IMR-90 (cell line): ENCODE results near the gene FLRT1. TPM values are rescaled to one million over a fixed set of nuclear protein-coding genes. Genes with fewer than 3 reads are reported as not detected.

Source experiments
- ATAC-seq: fragments of 200-7000 bp; cut with Tn5 transposase; 2 replicates; pipeline ENCODE4 v1.9.1; 2020; ENCODE audit warnings: low read depth, mild to moderate bottlenecking, moderate library complexity
- BruUV-seq: library from RNA; stranded (reverse); fragments of 400-500 nt; replicated peaks from 2 replicates; lab custom pipeline; 2021; lab: Mats Ljungman, UMichigan
- CTCF ChIA-PET: fragments of 300-600 bp; formaldehyde crosslinking; extraction: SDS; loops from one replicate; lab custom pipeline; 2021; ENCODE audit warnings: antibody characterized with exemption; lab: Yijun Ruan, JAX
- POLR2A ChIA-PET: fragments of 300-600 bp; sonication (Branson Sonifier 250); formaldehyde crosslinking; loops from one replicate; lab custom pipeline; 2022; ENCODE audit warnings: antibody characterized with exemption; ENCODE audit not compliant: unreplicated experiment; lab: Charles Lee
- DNase-seq: peaks from one replicate; pipeline ENCODE4 v3.0.0; 2013
- H2AFZ ChIP-seq: replicated peaks from 2 replicates; pipeline ENCODE3; 2013; ENCODE audit warnings: low read length, mild to moderate bottlenecking; ENCODE audit not compliant: poor library complexity
- H2AK5ac ChIP-seq: 2 replicates; pipeline ENCODE4 v1.6.1; 2013; ENCODE audit warnings: low read depth, low read length, inconsistent platforms
- H2AK9ac ChIP-seq: replicated peaks from 2 replicates; pipeline ENCODE3; 2013; ENCODE audit warnings: mild to moderate bottlenecking, low read depth, low read length, moderate library complexity; ENCODE audit not compliant: poor library complexity
- H2BK120ac ChIP-seq: 2 replicates; pipeline ENCODE4 v1.6.1; 2013; ENCODE audit warnings: low read depth, low read length, inconsistent platforms
- H2BK15ac ChIP-seq: 3 replicates; pipeline ENCODE4 v1.6.1; 2013; ENCODE audit warnings: low read depth, low read length, inconsistent platforms
- H2BK20ac ChIP-seq: 2 replicates; pipeline ENCODE4 v1.6.1; 2013; ENCODE audit warnings: low read depth, mild to moderate bottlenecking, inconsistent platforms, low read length, moderate library complexity
- H2BK5ac ChIP-seq: 2 replicates; pipeline ENCODE4 v1.6.1; 2013; ENCODE audit warnings: mild to moderate bottlenecking, low read depth, low read length, inconsistent platforms; ENCODE audit not compliant: poor library complexity, severe bottlenecking
- H3K14ac ChIP-seq: replicated peaks from 2 replicates; pipeline ENCODE4 v1.6.1; 2013; ENCODE audit warnings: low read depth, low read length, inconsistent platforms
- H3K18ac ChIP-seq: 2 replicates; pipeline ENCODE4 v1.6.1; 2013; ENCODE audit warnings: low read depth, low read length, control low read depth
- H3K23ac ChIP-seq: 2 replicates; pipeline ENCODE4 v1.6.1; 2013; ENCODE audit warnings: low read depth, low read length, inconsistent platforms
- H3K27ac ChIP-seq: 2 replicates; pipeline ENCODE4 v1.5.1; 2013; ENCODE audit warnings: mild to moderate bottlenecking, control low read depth, low read length; ENCODE audit not compliant: insufficient read depth
- H3K27me3 ChIP-seq: 2 replicates; pipeline ENCODE4 v1.6.1; 2013; ENCODE audit warnings: low read length; ENCODE audit not compliant: control insufficient read depth, insufficient read depth
- H3K36me3 ChIP-seq: 2 replicates; pipeline ENCODE4 v1.6.1; 2013; ENCODE audit warnings: low read length, mixed read lengths; ENCODE audit not compliant: control insufficient read depth, insufficient read depth
- H3K4ac ChIP-seq: 2 replicates; pipeline ENCODE4 v1.6.1; 2013; ENCODE audit warnings: low read depth, low read length, inconsistent platforms
- H3K4me1 ChIP-seq: 2 replicates; pipeline ENCODE4 v1.6.1; 2013; ENCODE audit warnings: low read length, mixed read lengths; ENCODE audit not compliant: control insufficient read depth, insufficient read depth
- H3K4me2 ChIP-seq: 2 replicates; pipeline ENCODE4 v1.6.1; 2013; ENCODE audit warnings: low read depth, mild to moderate bottlenecking, control low read depth, low read length, moderate library complexity
- H3K4me3 ChIP-seq: 2 replicates; pipeline ENCODE4 v1.5.1; 2013; ENCODE audit warnings: low read depth, mild to moderate bottlenecking, control low read depth, low read length, moderate library complexity; ENCODE audit not compliant: insufficient read depth
- H3K56ac ChIP-seq: 2 replicates; pipeline ENCODE4 v1.6.1; 2013; ENCODE audit warnings: low read length, inconsistent platforms; ENCODE audit not compliant: insufficient read depth; ENCODE audit errors: extremely low read depth
- H3K79me1 ChIP-seq, 2 experiments: 2 replicates each; pipeline ENCODE4 v1.6.1; 2013; ENCODE audit warnings: low read length in 2 of 2, inconsistent platforms in 1 of 2, low read depth in 1 of 2
- H3K9ac ChIP-seq: 2 replicates; pipeline ENCODE4 v1.6.1; 2013; ENCODE audit warnings: low read depth, low read length, control low read depth
- H3K9me1 ChIP-seq: 2 replicates; pipeline ENCODE4 v1.6.1; 2013; ENCODE audit warnings: low read length, inconsistent platforms; ENCODE audit not compliant: insufficient read depth
- H3K9me3 ChIP-seq: 2 replicates; pipeline ENCODE4 v1.6.1; 2013; ENCODE audit warnings: low read length; ENCODE audit not compliant: control insufficient read depth, insufficient read depth
- H4K20me1 ChIP-seq: 2 replicates; pipeline ENCODE4 v1.6.1; 2013; ENCODE audit warnings: low read length, inconsistent platforms; ENCODE audit not compliant: insufficient read depth
- H4K5ac ChIP-seq: 2 replicates; pipeline ENCODE4 v1.6.1; 2013; ENCODE audit warnings: mild to moderate bottlenecking, low read depth, low read length, control low read depth
- H4K8ac ChIP-seq, 2 experiments: 2 replicates each; pipeline ENCODE4 v1.6.1; 2013; ENCODE audit warnings: low read depth in 2 of 2, low read length in 2 of 2, control low read depth in 1 of 2, inconsistent platforms in 1 of 2
- H4K91ac ChIP-seq: 2 replicates; pipeline ENCODE4 v1.6.1; 2013; ENCODE audit warnings: low read depth, low read length, inconsistent platforms; ENCODE audit not compliant: insufficient read depth
- BHLHE40 ChIP-seq: fragments of 150-350 bp; IDR thresholded peaks from 2 replicates; pipeline ENCODE4 v1.6.1; 2016; ENCODE audit warnings: mild to moderate bottlenecking, low read depth, low read length
- CEBPB ChIP-seq: IDR thresholded peaks from 2 replicates; pipeline ENCODE4 v1.6.1; 2012; ENCODE audit warnings: low read depth, low read length, improper control_type of control experiment
- CHD1 ChIP-seq: IDR thresholded peaks from 2 replicates; pipeline ENCODE4 v1.6.1; 2012; ENCODE audit warnings: low read depth, low read length, improper control_type of control experiment
- FOS ChIP-seq: fragments of 150-350 bp; IDR thresholded peaks from 2 replicates; pipeline ENCODE4 v1.6.1; 2016; ENCODE audit warnings: low read depth, low read length
- MAZ ChIP-seq: IDR thresholded peaks from 2 replicates; pipeline ENCODE4 v1.6.1; 2012; ENCODE audit warnings: low read depth, mild to moderate bottlenecking, low read length, improper control_type of control experiment, moderate library complexity, borderline replicate concordance
- MXI1 ChIP-seq: IDR thresholded peaks from 2 replicates; pipeline ENCODE4 v1.6.1; 2012; ENCODE audit warnings: low read depth, mild to moderate bottlenecking, low read length, moderate library complexity, borderline replicate concordance
- POLR2A ChIP-seq: IDR thresholded peaks from 2 replicates; pipeline ENCODE4 v1.6.1; 2012; ENCODE audit warnings: mild to moderate bottlenecking, low read depth, low read length
- RAD21 ChIP-seq: IDR thresholded peaks from 2 replicates; pipeline ENCODE4 v1.6.1; 2012; ENCODE audit warnings: low read length, improper control_type of control experiment
- SMC3 ChIP-seq: fragments of 150-350 bp; IDR thresholded peaks from 2 replicates; pipeline ENCODE4 v1.6.1; 2016; ENCODE audit warnings: low read depth, mild to moderate bottlenecking, antibody characterized with exemption, low read length, moderate library complexity
- WGBS, 2 experiments: methylation state at CpG; one replicate each; pipeline versions ENCODE4 v1.1.5 to v1.1.7; 2013; ENCODE audit warnings: missing lambda C conversion rate in 2 of 2; ENCODE audit not compliant: insufficient read length in 1 of 2; ENCODE audit errors: extremely low coverage in 2 of 2; 5-methylcytosine and 5-hydroxymethylcytosine counted together
- dilution Hi-C: fragments of 300-500 bp; cut with HindIII; formaldehyde crosslinking; loops from one replicate; pipeline ENCODE4 v1.14.3; 2018; ENCODE audit warnings: low sequenced_read_pairs; ENCODE audit not compliant: unreplicated experiment
- in situ Hi-C: fragments of 300-500 bp; cut with MboI; formaldehyde crosslinking; loops from 3 replicates; pipeline ENCODE4 v1.14.3; 2019; ENCODE audit warnings: low sequenced_read_pairs, inconsistent platforms, mixed read lengths
- intact Hi-C: fragments of 100-400 bp; cut with micrococcal nuclease; formaldehyde crosslinking; loops from 2 replicates; pipeline ENCODE4 v1.10.0; 2022
- polyA plus RNA-seq, 3 experiments: library from polyadenylated mRNA; depleted of rRNA; stranded (reverse); fragments of >200 nt; gene quantifications; 2 replicates each; pipeline ENCODE4 v1.2.3, GENCODE V29; 2012; ENCODE audit warnings: low replicate concordance in 1 of 3
- total RNA-seq: library from RNA; depleted of rRNA; stranded (reverse); fragments of >200 nt; gene quantifications from 2 replicates; pipeline ENCODE4 v1.2.3, GENCODE V29; 2012
- TF ChIP-seq, protein P1 (sequence below): conservative IDR thresholded peaks from 2 replicates; pipeline ENCODE4 v1.5.1; 2012; ENCODE audit warnings: mild to moderate bottlenecking, low read depth, low read length, improper control_type of control experiment
- TF ChIP-seq, protein P2 (sequence below): fragments of 150-350 bp; IDR thresholded peaks from 2 replicates; pipeline ENCODE4 v1.6.1; 2016; ENCODE audit warnings: low read depth, mild to moderate bottlenecking, low read length, moderate library complexity, borderline replicate concordance

FLRT1 gene
- total and polyA plus RNA-seq, 2 of the 4 experiments (the other 2 are of a cell fraction), result under 0.01 to 0.07 TPM

DNA sequence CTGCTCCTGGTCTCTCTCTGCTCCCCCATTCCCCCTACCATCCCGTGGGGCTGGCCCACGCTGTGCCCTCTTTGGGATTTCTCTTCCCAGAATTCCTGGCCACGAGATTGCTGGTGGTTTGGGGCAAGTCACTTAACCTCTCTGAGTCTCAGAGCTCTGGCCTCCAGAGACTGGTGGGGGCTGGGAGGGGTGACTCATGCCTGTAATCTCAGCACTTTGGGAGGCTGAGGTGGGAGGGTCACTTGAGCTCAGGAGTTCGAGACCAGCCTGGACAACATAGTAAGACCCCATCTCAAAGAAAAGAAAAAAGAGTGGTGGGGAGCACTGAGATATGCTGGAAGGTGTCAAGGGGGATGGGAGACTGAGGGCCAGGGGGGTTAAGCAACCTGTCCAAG, 31.1 kb upstream of the FLRT1 start:
- WGBS, 2 experiments, result no CpG with 5 or more reads among the region's 4 CpGs
- Histone ChIP-seq H3K4me2 (no peak overlapping the region), H4K91ac (no peak overlapping the region), H3K79me1 (peaks cover 0 to 4% of the 10 kb centered on the region in 2 experiments; a peak in 1 of 4 replicates), H4K5ac (no peak overlapping the region), H3K9ac (no peak overlapping the region), H3K27me3 (no peaks in the 10 kb centered on the region), H4K8ac (no peak overlapping the region), H2AK5ac (no peak overlapping the region), H4K20me1 (peaks cover 5% of the 10 kb centered on the region), H2AK9ac (peak overlapping the region; percentile 52), H3K18ac (no peak overlapping the region), H3K36me3 (no peaks in the 10 kb centered on the region), H3K27ac (no peak overlapping the region), H2BK5ac (no peak overlapping the region), H3K14ac (no peak overlapping the region), H3K9me3 (no peaks in the 10 kb centered on the region), H3K4me1 (peaks cover 11% of the 10 kb centered on the region), H2BK15ac (no peak overlapping the region), H2BK120ac (no peak overlapping the region), H3K4ac (no peak overlapping the region), H3K4me3 (no peak overlapping the region), H3K9me1 (0 out of 2 replicates have a peak, but pooled peaks cover 3% of the 10 kb centered on the region), H2AFZ (no peak overlapping the region), H3K23ac (no peak overlapping the region), H3K56ac (no peak overlapping the region), H2BK20ac (no peak overlapping the region)
- intact Hi-C loops (loop anchor here (1.0 to 10.0 kb wide), 2 partner anchors 144 to 300 kb away; partner anchors contain the start of genes CATSPERZ and ESRRA), in situ Hi-C loops (no loop called here), dilution Hi-C loops (no loop called here)
- BruUV-seq, result no TSS peak
- ChIA-PET CTCF (no interaction called here), POLR2A (no interaction called here)
- TF ChIP-seq, protein P1, sequence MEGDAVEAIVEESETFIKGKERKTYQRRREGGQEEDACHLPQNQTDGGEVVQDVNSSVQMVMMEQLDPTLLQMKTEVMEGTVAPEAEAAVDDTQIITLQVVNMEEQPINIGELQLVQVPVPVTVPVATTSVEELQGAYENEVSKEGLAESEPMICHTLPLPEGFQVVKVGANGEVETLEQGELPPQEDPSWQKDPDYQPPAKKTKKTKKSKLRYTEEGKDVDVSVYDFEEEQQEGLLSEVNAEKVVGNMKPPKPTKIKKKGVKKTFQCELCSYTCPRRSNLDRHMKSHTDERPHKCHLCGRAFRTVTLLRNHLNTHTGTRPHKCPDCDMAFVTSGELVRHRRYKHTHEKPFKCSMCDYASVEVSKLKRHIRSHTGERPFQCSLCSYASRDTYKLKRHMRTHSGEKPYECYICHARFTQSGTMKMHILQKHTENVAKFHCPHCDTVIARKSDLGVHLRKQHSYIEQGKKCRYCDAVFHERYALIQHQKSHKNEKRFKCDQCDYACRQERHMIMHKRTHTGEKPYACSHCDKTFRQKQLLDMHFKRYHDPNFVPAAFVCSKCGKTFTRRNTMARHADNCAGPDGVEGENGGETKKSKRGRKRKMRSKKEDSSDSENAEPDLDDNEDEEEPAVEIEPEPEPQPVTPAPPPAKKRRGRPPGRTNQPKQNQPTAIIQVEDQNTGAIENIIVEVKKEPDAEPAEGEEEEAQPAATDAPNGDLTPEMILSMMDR, result no peak
- TF ChIP-seq POLR2A (no peak), SMC3 (no peak), RAD21 (no peak), FOS (no peak), MAZ (no peak), MXI1 (no peak), BHLHE40 (no peak), CHD1 (no peak), CEBPB (no peak)
- TF ChIP-seq, protein P2, sequence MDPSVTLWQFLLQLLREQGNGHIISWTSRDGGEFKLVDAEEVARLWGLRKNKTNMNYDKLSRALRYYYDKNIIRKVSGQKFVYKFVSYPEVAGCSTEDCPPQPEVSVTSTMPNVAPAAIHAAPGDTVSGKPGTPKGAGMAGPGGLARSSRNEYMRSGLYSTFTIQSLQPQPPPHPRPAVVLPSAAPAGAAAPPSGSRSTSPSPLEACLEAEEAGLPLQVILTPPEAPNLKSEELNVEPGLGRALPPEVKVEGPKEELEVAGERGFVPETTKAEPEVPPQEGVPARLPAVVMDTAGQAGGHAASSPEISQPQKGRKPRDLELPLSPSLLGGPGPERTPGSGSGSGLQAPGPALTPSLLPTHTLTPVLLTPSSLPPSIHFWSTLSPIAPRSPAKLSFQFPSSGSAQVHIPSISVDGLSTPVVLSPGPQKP, result no peak
- ATAC-seq (no peak), DNase-seq (no peak)
